T-helper 2 cell treated with Interferon-gamma antibody and Interleukin-4, amounts not matched to agents 5 μg/mL and 100 μg/mL, for 36 hours (primary cell): Measurements from ENCODE around the gene IQCM.
"Not testable (repeated sequence)": the region's sequence is repeated elsewhere in the genome, so short reads cannot be mapped to it uniquely, and the experiment has no call there.

Experiments
- DNase-seq: peaks from one replicate; pipeline ENCODE4 v3.0.0; 2021; ENCODE audit warnings: low spot score
- H3K27ac Mint-ChIP-seq: one replicate; pipeline ENCODE4 v1.8.0; 2021; ENCODE audit warnings: mild to moderate bottlenecking, mixed read lengths
- H3K27me3 Mint-ChIP-seq: one replicate; pipeline ENCODE4 v1.8.0; 2021; ENCODE audit warnings: low read depth, mixed read lengths
- H3K36me3 Mint-ChIP-seq: one replicate; pipeline ENCODE4 v1.8.0; 2021; ENCODE audit warnings: low read depth, mixed read lengths
- H3K4me1 Mint-ChIP-seq: one replicate; pipeline ENCODE4 v1.8.0; 2021; ENCODE audit warnings: low read depth, mixed read lengths
- H3K4me3 Mint-ChIP-seq: one replicate; pipeline ENCODE4 v1.8.0; 2022; ENCODE audit warnings: mild to moderate bottlenecking, moderate library complexity, mixed read lengths
- H3K9me3 Mint-ChIP-seq: one replicate; pipeline ENCODE4 v1.8.0; 2021; ENCODE audit warnings: mixed read lengths

The IQCM gene

DNA sequence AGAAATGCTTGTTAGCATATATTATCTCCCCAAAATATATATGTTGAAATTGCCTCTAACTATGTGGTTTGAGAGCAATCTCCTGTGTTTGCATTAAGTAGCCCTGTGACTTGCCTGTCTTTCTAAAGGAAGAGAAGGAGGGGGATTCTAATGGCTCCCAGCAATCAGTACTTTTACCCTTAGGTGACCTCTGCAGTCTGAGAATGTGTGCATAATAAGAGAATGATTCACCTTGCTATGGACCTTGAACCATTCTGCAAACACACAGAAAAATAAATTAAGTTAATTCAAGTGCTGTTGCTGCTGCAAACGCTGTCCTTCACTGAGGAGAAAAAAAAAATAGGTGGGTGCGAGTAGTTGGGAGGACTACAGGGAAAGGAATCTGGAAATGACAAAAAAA, 322.2 kb downstream of the IQCM start:
- Mint-ChIP-seq H3K27me3 (no peaks in the 10 kb centered on the region), H3K36me3 (no peaks in the 10 kb centered on the region), H3K4me1 (no peaks in the 10 kb centered on the region), H3K4me3 (no peak overlapping the region), H3K9me3 (peaks cover 4% of the 10 kb centered on the region), H3K27ac (no peak overlapping the region)
- no peak for DNase-seq

DNA sequence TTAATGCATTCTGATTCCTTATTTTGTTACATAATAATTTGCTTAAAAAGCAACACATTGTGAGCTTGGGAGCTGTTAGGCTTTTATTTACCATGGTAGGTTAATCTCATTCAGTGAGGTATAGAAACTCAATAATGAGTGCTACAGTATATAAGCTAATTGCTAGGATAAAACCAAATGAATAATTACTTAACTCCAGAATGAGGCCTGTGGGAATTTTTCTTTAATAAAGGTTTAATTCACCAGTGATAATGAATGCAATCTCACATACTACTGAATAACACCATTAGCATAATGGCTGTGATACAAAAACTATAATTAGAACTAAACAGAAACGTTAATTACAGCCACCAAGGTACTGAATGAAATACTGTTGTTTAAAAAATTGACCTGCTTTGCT, 326.3 kb downstream of the IQCM start:
- H3K4me1 Mint-ChIP-seq, result no peaks in the 10 kb centered on the region
- H3K4me3 Mint-ChIP-seq, result no peak overlapping the region
- no peaks in the 10 kb centered on the region for H3K9me3 Mint-ChIP-seq
- H3K36me3 Mint-ChIP-seq, result no peaks in the 10 kb centered on the region
- no peaks in the 10 kb centered on the region for H3K27me3 Mint-ChIP-seq
- no peak for DNase-seq
- H3K27ac Mint-ChIP-seq, result no peak overlapping the region

DNA sequence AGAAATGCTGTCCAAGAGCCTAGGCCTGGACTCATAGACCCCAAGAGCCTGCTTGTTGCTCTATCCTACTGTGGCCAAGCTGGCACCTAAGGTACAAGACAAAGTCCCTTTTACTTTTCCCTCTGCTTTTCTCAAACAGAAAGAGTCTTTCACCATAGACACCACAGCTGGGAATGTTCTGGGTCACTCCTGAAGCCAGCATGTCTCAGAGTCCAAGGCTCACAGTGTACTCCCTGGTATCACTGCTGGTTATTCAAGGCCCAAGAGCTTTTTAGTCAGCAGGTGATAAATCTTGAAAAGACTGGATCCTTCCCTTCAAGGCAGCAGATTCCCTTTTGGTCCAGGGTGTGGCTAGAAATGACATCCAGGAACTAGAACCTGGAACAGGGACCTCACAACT, 328.8 kb downstream of the IQCM start:
- no peak overlapping the region for H3K27ac Mint-ChIP-seq
- no peaks in the 10 kb centered on the region for H3K27me3 Mint-ChIP-seq
- no peaks in the 10 kb centered on the region for H3K9me3 Mint-ChIP-seq
- H3K4me3 Mint-ChIP-seq, result no peak overlapping the region
- H3K36me3 Mint-ChIP-seq, result no peaks in the 10 kb centered on the region
- H3K4me1 Mint-ChIP-seq, result no peaks in the 10 kb centered on the region
- no peak for DNase-seq

DNA sequence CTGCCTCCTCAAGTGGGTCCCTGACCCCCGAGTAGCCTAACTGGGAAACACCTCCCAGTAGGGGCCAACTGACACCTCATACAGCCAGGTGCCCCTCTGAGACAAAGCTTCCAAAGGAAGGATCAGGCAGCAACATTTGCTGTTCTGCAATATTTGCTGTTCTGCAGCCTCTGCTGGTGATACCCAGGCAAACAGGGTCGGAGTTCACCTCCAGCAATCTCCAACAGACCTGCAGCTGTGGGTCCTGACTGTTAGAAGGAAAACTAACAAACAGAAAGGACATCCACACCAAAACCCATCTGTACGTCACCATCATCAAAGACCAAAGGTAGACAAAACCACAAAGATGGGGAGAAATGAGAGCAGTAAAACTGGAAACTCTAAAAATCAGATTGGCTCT, 347.0 kb downstream of the IQCM start:
- H3K4me1 Mint-ChIP-seq, H3K27me3 Mint-ChIP-seq, H3K36me3 Mint-ChIP-seq, H3K4me3 Mint-ChIP-seq, H3K27ac Mint-ChIP-seq, DNase-seq: not testable (repeated sequence)
- peaks cover 19% of the 10 kb centered on the region for H3K9me3 Mint-ChIP-seq

DNA sequence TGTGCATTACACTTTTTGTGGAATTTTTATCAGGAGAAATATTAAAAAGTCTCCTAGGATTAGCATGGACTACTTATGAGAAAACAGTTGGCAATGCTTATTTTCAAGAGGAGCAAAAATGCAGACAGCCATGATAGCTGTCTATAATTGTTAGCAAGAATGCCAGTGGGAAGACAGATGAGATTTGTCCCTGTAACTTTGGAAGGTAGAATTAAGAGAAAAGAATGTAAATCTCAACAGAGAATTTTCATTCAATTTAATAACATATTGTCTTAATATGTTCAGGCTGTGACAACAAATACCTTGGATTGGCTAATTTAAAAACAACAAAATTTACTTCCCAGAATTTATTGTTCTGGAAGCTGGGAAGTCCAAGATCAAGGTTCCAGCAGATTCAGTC, 349.2 kb downstream of the IQCM start:
- no peak for DNase-seq
- Mint-ChIP-seq H3K36me3 (no peaks in the 10 kb centered on the region), H3K4me1 (no peaks in the 10 kb centered on the region), H3K27ac (no peak overlapping the region), H3K27me3 (no peaks in the 10 kb centered on the region), H3K9me3 (peaks cover 24% of the 10 kb centered on the region), H3K4me3 (no peak overlapping the region)

DNA sequence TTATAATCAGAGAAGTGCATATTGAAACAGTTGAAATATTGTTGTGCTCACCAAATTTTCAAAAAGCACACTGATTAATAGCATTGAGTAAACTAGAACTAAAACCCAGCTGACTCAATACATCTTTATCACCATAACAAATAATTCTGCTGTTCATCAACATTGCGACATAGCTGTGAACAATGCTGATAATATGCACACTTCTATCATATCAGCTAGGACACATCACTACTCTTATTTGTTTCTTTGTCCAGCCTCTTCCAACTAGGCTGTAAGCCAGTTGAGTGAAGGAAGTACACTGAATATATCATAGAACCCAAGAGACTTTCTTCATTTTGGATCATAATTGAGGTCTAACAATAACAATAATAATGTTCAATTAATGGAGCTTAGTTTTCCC, 349.7 kb downstream of the IQCM start:
- no peaks in the 10 kb centered on the region for H3K4me1 Mint-ChIP-seq
- H3K4me3 Mint-ChIP-seq, result no peak overlapping the region
- peaks cover 21% of the 10 kb centered on the region for H3K9me3 Mint-ChIP-seq
- H3K27ac Mint-ChIP-seq, result no peak overlapping the region
- no peaks in the 10 kb centered on the region for H3K36me3 Mint-ChIP-seq
- H3K27me3 Mint-ChIP-seq, result no peaks in the 10 kb centered on the region
- DNase-seq, result no peak

DNA sequence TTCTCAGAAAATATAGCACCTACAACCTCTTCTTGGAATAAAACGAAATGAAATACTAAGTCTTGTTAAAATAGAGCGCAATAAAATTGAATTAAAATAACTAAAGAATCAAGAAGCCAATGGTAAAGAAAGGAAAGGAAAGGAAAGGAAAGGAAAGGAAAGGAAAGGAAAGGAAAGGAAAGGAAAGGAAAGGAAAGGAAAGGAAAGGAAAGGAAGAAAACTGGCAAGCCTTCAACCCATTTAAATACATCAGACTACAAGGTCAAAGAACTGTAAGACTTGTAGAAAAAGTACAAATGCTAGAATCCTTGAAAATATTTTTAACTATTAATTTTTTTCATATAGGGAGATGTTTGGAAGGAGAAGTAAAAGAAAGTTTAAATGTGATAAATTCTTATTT, 372.1 kb downstream of the IQCM start:
- no peak overlapping the region for H3K4me3 Mint-ChIP-seq
- no peaks in the 10 kb centered on the region for H3K4me1 Mint-ChIP-seq
- no peaks in the 10 kb centered on the region for H3K27me3 Mint-ChIP-seq
- DNase-seq, result no peak
- no peaks in the 10 kb centered on the region for H3K36me3 Mint-ChIP-seq
- H3K27ac Mint-ChIP-seq, result no peak overlapping the region
- H3K9me3 Mint-ChIP-seq, result no peaks in the 10 kb centered on the region

DNA sequence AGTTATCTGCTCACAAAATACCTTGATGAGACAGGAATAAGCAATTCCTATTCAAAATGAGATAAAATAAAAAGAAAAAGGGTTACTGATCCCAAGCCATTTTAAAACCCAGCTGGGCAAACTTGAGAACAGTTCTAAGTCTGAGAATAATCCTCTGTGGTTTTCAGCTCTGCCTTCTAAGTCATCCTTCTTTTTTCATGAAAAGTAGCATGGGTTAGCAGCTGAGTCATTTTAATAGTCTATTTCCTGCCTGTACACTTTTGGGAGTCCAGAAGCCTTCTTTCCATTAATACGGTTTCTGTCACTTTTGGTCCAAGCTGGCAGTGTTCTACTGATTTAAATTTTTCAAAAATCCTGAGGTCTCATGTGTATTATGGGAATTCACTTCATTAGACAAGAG, 374.3 kb downstream of the IQCM start:
- no peak overlapping the region for H3K4me3 Mint-ChIP-seq
- no peak for DNase-seq
- H3K36me3 Mint-ChIP-seq, result no peaks in the 10 kb centered on the region
- H3K9me3 Mint-ChIP-seq, result no peaks in the 10 kb centered on the region
- no peak overlapping the region for H3K27ac Mint-ChIP-seq
- H3K27me3 Mint-ChIP-seq, result no peaks in the 10 kb centered on the region
- no peaks in the 10 kb centered on the region for H3K4me1 Mint-ChIP-seq

DNA sequence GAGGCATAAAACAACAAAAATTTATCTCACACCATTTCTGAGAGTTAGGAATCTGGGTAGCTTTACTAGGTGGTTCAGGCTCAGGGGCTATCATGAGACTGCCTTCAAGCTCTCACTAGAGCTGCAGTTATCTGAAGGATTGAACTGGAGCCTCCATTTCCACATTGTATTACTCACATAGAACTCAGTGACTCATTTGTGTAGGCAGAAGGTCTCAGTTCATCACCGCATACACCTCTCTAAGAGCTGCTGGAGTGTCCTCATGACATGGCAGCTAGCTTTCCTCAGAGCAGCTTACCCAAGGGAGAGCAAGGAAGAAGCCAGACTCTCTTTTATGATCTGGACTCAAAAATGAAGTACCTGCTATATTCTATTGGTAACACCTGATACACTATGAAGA, 389.2 kb downstream of the IQCM start:
- H3K4me3 Mint-ChIP-seq, result no peak overlapping the region
- no peaks in the 10 kb centered on the region for H3K36me3 Mint-ChIP-seq
- H3K27me3 Mint-ChIP-seq, result no peaks in the 10 kb centered on the region
- no peak overlapping the region for H3K27ac Mint-ChIP-seq
- H3K4me1 Mint-ChIP-seq, result no peaks in the 10 kb centered on the region
- no peak for DNase-seq
- no peaks in the 10 kb centered on the region for H3K9me3 Mint-ChIP-seq

DNA sequence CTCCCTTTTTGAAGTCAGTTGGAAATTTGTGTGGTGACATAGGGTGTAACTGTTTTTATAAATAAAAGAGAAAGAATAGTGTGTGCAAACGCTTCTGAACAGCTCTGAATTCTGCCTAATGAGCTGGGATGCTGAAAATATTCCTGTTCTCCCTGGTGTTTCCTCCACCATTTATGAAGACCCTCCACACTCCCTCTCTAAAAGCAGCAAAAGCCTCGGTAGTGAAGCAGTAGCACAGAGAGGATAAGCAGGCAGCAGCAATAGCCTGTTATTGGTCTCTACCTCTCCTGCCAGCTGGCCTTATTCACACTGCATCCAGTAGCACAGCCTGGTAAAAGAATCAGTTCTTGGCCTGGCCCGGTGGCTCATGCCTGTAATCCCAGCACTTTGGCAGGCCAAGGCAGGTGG, 406.1 kb downstream of the IQCM start:
- Mint-ChIP-seq H3K36me3 (no peaks in the 10 kb centered on the region), H3K27me3 (no peaks in the 10 kb centered on the region), H3K4me3 (no peak overlapping the region), H3K27ac (no peak overlapping the region), H3K4me1 (no peaks in the 10 kb centered on the region), H3K9me3 (peaks cover 3% of the 10 kb centered on the region)
- DNase-seq, result no peak

DNA sequence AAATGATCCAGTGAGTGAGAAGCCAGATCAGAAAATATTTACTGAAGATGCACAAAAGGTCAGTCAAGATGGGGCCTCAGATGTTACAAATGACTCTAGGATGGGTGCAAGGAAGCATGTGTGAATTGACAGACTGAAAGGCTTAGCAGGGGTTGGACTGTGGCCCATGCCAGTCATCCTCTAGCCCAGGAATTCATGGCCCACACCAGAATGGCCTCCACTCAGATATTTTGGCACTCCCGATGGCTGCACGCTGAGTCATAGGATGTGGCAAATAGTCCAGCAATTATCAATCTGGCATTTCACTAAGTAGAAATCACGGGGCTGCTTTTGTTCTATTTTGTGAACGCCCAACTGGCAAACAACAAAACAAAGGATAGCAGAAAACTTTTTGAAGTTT, 406.5 kb downstream of the IQCM start:
- Mint-ChIP-seq H3K4me1 (no peaks in the 10 kb centered on the region), H3K27ac (no peak overlapping the region), H3K27me3 (no peaks in the 10 kb centered on the region), H3K36me3 (no peaks in the 10 kb centered on the region), H3K4me3 (no peak overlapping the region), H3K9me3 (peaks cover 3% of the 10 kb centered on the region)
- no peak for DNase-seq

DNA sequence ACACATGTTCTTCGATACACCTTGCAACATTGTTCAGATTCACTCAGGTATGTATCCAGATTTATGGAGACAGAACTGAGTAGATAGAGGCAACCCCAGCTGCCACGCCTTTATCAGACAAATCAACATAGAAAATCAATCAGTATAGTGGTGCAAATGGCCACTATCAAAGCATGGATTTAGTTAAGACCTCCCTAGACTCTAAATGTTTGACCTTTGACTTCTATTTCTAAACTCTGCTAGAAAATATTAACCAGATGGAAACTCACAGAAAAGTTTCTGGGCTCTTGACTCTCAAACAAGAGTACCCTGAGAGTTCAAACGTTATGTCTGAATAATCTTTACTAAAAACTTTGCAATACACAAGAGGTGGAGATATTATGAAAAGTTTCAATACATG, 411.5 kb downstream of the IQCM start:
- Mint-ChIP-seq H3K4me3 (no peak overlapping the region), H3K36me3 (no peaks in the 10 kb centered on the region), H3K27ac (no peak overlapping the region), H3K9me3 (peaks cover 3% of the 10 kb centered on the region), H3K27me3 (no peaks in the 10 kb centered on the region), H3K4me1 (no peaks in the 10 kb centered on the region)
- no peak for DNase-seq

DNA sequence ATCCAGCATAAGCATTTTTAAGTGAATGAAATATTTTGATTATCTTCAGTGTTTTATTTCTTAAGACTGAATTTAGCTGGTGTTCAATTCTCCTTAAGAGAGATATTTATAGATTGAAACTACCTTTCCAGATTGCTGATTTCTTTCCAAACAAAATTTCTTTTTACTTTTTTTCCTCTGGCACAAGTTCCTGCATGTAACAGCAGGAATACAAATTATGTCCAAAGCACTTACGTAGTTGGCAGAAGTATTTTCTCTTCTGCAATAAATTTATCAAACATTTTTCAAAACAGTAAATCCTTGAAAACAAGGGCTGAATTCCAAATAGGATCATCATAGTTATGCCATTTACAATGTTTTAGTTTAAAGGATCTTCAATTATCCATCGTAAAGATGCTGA, 412.6 kb downstream of the IQCM start:
- DNase-seq, result no peak
- Mint-ChIP-seq H3K27ac (no peak overlapping the region), H3K27me3 (no peaks in the 10 kb centered on the region), H3K4me3 (no peak overlapping the region), H3K36me3 (no peaks in the 10 kb centered on the region), H3K4me1 (no peaks in the 10 kb centered on the region), H3K9me3 (peaks cover 3% of the 10 kb centered on the region)

DNA sequence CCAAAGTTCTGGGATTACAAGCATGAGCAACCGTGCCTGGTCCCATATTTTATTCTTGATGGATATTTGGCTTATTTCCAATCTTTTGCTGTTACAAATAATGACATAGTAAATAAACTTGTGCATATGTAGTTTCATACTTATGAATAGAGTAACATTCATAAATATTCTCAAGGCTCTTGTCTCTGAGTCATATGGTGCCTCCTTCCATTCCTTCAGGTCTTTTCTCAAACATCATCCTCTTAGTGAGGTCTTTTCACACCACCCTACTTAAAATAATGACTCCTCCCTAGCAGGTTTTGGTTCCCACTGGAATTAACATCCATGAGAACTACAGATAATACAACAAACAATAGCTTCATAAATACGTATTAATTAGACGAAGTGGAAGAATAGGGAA, 416.6 kb downstream of the IQCM start:
- no peaks in the 10 kb centered on the region for H3K9me3 Mint-ChIP-seq
- H3K27me3 Mint-ChIP-seq, result no peaks in the 10 kb centered on the region
- no peaks in the 10 kb centered on the region for H3K4me1 Mint-ChIP-seq
- no peak for DNase-seq
- no peak overlapping the region for H3K4me3 Mint-ChIP-seq
- no peak overlapping the region for H3K27ac Mint-ChIP-seq
- no peaks in the 10 kb centered on the region for H3K36me3 Mint-ChIP-seq

DNA sequence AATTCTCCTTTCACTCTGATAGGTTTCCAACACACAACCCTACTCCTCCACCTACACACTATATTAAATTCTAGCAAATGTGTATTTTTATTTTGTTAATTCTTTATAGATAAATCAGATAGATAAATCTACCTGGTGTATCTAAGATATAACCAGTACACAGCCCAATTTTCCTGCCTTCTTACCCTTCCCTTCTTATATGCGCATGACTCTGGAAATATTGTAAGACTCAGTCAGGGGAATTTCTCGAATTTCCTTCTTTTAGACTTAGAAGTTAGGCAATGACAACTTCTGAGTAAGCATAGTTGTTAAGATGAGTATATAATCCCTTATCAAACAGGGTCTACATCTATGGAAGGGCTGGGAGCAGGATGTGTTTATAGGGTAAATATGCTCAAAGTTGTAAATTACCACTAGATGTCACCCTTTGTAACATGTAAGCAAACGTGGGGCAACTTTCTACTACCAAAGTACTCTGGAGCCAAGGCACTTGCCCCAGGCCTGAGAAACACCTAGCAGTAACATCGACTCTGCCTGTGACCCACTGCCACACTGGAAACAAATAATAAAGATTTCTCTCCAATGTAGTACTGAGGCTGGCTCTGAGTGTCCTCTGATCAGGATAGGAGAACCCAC, 444.7 kb downstream of the IQCM start:
- H3K4me3 Mint-ChIP-seq, result no peak overlapping the region
- no peak for DNase-seq
- no peaks in the 10 kb centered on the region for H3K4me1 Mint-ChIP-seq
- H3K27me3 Mint-ChIP-seq, result no peaks in the 10 kb centered on the region
- H3K27ac Mint-ChIP-seq, result no peak overlapping the region
- no peaks in the 10 kb centered on the region for H3K9me3 Mint-ChIP-seq
- H3K36me3 Mint-ChIP-seq, result no peaks in the 10 kb centered on the region
